Measurements from ENCODE around the gene NAV3. TPM values are rescaled to one million over a fixed set of nuclear protein-coding genes. Genes with fewer than 3 reads are reported as not detected.

NAV3 gene
- total RNA-seq, 2 experiments from 2014 or later: not detected

- H3K9me3 Mint-ChIP-seq: peaks cover 1% of the 10 kb centered on the region
- no peaks in the 10 kb centered on the region for H3K36me3 Mint-ChIP-seq (ENCODE audit: low read depth)
These were observed 163.0 kb downstream of the NAV3 start for GRCh38 chr12:77993658-77994057.

DNA sequence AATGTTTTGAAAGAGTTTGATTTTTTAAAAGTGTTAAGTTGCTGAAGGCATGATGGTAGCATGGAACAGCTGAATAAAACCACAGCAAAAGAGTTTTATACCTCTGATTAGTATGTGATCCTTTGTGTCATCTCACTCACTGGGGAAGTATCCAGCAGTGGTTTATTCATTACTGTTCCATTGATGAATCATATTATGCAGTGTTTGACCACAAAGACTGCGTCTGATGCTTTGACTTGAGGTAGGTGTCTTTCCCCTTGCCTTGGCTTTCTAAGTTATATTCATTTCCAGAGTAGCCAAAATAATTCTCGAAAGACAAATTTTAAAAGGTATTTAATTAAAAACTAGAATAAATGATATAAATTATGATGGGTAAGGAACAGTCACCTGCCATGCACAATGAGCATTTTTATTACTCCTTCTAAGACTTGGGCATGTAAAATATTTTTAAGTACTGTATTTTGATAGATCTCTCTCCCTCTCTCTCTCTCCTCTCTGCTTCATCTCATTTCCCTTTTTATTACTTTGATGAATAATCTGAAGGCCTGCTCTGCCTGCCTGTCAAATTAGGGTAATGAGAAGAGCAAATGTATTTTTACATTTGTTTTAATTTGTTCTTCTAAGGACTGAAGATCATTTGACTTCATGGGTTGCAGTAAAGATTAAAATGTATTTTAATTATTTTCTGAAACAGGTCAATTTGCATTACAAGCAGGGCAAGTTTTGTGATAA is 164.9 kb downstream of the NAV3 start:
- ChIA-PET POLR2A (no interaction called here), CTCF (no interaction called here)
- H3K36me3 Mint-ChIP-seq (ENCODE audit: low read depth): no peaks in the 10 kb centered on the region
- intact Hi-C loops (cut with micrococcal nuclease): no loop called here
- H3K4me1 Mint-ChIP-seq (ENCODE audit: low read depth): no peaks in the 10 kb centered on the region
- H3K27ac Mint-ChIP-seq: no peak overlapping the region
- DNase-seq (no peak), ATAC-seq (peak; percentile 37)
- H3K9me3 Mint-ChIP-seq: peaks cover 1% of the 10 kb centered on the region
- H3K4me3 Mint-ChIP-seq: no peak overlapping the region
- no peak for TF ChIP-seq CTCF (IDR thresholded peaks at IDR 0.05)
- H3K27me3 Mint-ChIP-seq: no peaks in the 10 kb centered on the region

More at GRCh38 chr12:77993658-77994057, 163.0 kb downstream of the NAV3 start:
- DNase-seq (no peak), ATAC-seq (no peak)
- Mint-ChIP-seq H3K27me3 (no peaks in the 10 kb centered on the region), H3K4me1 (ENCODE audit: low read depth) (no peaks in the 10 kb centered on the region), H3K4me3 (no peak overlapping the region), H3K27ac (no peak overlapping the region)
- POLR2A ChIA-PET: no interaction called here
- CTCF ChIA-PET: no interaction called here
- no peak for TF ChIP-seq CTCF (IDR thresholded peaks at IDR 0.05)
- intact Hi-C loops (cut with micrococcal nuclease): no loop called here

DNA sequence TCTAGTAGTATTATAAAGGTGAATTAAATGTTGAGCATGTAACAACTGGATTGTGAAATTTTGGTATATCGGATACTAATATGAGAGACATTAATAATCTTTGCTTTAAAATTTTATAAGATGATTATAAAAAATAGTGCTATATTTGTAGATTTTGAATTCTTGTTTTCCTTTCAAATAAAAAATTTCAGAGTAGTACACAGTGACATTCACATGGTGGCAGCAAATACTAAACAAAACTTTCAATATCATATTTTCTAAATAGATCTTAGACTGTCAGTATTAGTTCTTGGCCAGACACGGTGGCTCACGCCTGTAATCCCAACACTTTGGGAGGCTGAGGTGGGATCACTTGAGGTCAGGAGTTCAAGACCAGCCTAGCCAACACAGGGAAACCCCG is 166.0 kb downstream of the NAV3 start:
- CTCF ChIA-PET: no interaction called here
- H3K27ac Mint-ChIP-seq: no peak overlapping the region
- TF ChIP-seq CTCF (IDR thresholded peaks at IDR 0.05): no peak
- intact Hi-C loops (cut with micrococcal nuclease): no loop called here
- H3K27me3 Mint-ChIP-seq: no peaks in the 10 kb centered on the region
- no peak overlapping the region for H3K4me3 Mint-ChIP-seq
- no peaks in the 10 kb centered on the region for H3K4me1 Mint-ChIP-seq (ENCODE audit: low read depth)
- no peaks in the 10 kb centered on the region for H3K36me3 Mint-ChIP-seq (ENCODE audit: low read depth)
- ATAC-seq (no peak), DNase-seq (no peak)
- POLR2A ChIA-PET: no interaction called here
- peaks cover 1% of the 10 kb centered on the region for H3K9me3 Mint-ChIP-seq

DNA sequence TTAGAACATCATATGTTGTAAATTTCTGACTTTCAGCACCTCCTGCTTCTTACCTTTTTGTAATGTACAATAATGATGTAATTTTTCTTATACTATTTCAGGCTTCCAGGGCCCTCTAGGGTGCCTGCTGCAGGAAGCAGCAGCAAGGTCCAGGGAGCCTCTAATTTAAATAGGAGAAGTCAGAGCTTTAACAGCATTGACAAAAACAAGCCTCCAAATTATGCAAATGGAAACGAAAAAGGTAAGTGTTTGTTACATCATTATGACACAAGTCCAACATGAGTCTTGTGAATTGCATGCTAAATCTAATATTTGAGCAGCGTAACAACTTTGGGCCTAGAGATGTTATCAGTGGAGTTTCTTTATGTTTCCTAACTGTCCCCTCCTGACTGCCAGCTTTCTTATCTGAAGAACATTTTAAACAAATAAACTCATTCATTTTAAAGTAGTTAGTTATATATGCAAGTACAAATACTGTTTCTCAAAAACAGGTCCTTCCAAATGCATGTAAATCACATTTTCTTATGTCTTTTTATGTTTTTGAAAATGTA is 167.6 kb downstream of the NAV3 start:
- H3K27me3 Mint-ChIP-seq: no peaks in the 10 kb centered on the region
- H3K9me3 Mint-ChIP-seq: peaks cover 1% of the 10 kb centered on the region
- ATAC-seq (no peak), DNase-seq (no peak)
- no peak overlapping the region for H3K27ac Mint-ChIP-seq
- intact Hi-C loops (cut with micrococcal nuclease): no loop called here
- no peaks in the 10 kb centered on the region for H3K4me1 Mint-ChIP-seq (ENCODE audit: low read depth)
- TF ChIP-seq CTCF (IDR thresholded peaks at IDR 0.05): no peak
- ChIA-PET CTCF (interaction anchor here (1.0 kb wide), 1 partner anchor 38 kb away, joined by 3 read pairs; no protein-coding TSS in a partner anchor), POLR2A (no interaction called here)
- H3K36me3 Mint-ChIP-seq (ENCODE audit: low read depth): no peaks in the 10 kb centered on the region
- no peak overlapping the region for H3K4me3 Mint-ChIP-seq

DNA sequence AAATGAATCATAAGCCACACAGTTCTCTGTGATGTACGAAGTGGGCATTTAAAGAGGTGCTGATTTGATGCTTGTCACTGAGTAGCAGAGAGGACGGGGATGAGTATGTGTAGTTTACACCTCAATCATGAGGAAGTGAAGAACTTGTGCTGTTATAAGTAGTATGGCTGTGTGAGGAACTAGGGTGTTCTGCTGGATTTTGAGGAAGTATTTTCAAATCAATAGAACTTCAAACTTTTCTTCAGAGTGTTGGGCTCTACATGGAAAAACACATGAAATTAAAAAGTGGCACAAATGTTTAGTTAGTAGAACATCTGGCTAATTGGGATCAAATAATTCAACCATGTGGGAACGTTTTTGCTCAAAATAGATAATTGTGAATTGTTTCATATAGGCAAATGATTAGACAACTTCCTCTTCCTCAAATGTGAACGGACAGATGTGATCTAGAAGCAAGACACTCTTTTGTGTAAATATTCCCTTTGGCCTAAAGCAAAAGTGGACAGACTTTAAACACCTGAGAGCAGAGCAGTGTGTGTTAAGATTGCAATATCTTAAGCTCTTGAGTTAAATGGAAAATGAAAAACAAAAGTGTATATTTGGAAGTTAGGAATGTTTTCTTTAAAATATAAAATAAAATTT is 168.5 kb downstream of the NAV3 start:
- Mint-ChIP-seq H3K36me3 (ENCODE audit: low read depth) (no peaks in the 10 kb centered on the region), H3K4me1 (ENCODE audit: low read depth) (no peaks in the 10 kb centered on the region), H3K9me3 (no peaks in the 10 kb centered on the region), H3K27me3 (no peaks in the 10 kb centered on the region), H3K27ac (no peak overlapping the region), H3K4me3 (no peak overlapping the region)
- POLR2A ChIA-PET: no interaction called here
- no peak for TF ChIP-seq CTCF (IDR thresholded peaks at IDR 0.05)
- ATAC-seq: no peak
- intact Hi-C loops (cut with micrococcal nuclease): no loop called here
- no peak for DNase-seq
- CTCF ChIA-PET: interaction anchor here (1.0 kb wide), 1 partner anchor 122 kb away, joined by 3 read pairs; no protein-coding TSS in a partner anchor

Measured in activated CD8-positive, alpha-beta T cell treated with anti-CD3 and anti-CD28 coated beads for 36 hours (primary cell).